NCI-H526 treated with DMSO at 0.1 percent for 48 hours (cell line): Measurements from ENCODE around the gene SEC14L6.
A peak's percentile ranks its signal among the peaks of the same experiment; 100 is the strongest.
"Not testable (repeated sequence)": the region's sequence is repeated elsewhere in the genome, so short reads cannot be mapped to it uniquely, and the experiment has no call there.

Source experiments
- DNase-seq: peaks from one replicate; lab custom pipeline; 2025; lab: John Stamatoyannopoulos, UW

The SEC14L6 gene

DNA sequence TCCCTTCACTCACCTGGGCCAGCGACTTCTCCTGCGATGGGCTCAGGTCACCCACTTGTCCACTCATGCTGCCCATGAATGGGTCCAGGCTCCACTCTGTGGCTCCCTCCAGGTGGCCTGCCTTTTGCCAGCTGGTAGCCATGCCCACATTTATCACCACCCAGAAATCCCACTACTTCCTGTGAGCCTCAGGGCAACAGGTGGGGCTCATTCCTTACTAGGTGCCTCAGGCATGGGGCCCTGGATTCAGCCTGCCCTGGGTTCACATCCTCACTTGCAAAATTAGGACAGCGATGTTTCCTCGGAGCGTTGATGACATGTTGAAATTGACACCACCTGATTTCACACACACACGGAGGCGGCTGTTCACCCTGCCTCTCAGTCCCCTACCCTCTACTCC, at the start of gene SEC14L6:
SEC14L6 (minus strand) TSS at position 126 of the 400 bp plus-strand sequence; CDS start at position 67, 59 bp downstream.
- no peak for DNase-seq

DNA sequence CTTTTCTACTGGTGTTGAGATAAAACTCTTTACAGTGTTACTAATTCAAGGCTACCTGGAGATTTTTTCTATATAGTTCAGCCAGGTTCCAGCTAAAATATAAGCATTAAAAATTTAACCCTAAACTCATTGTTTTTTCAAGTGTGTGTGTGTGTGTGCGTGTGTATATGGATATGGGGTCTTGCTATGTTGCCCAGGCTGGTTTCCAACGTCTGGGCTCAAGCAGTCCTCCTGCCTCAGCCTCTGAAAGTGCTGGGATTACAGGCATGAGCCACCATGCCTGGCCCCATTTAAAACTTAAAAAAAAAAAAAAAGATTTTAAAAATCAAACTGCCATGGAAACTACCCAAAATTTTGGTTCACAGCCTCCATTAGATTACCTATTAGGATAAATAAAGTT, 49.7 kb upstream of the SEC14L6 start:
- DNase-seq, result no peak

DNA sequence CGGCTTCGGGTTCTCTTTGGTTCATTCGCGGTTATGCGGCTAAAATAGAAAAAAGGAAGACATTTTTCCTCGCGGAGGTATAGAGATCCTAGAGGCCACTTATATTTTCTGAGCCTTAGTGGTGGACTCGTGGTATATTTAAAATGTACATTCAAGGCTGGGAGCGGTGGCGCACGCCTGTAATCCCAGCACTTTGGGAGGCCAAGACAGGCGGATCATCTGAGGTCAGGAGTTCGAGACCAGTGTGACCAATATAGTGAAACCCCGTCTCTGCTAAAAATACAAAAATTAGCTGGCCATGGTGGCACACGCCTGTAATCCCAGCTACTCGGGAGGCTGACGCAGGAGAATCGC, 45.8 kb upstream of the SEC14L6 start:
- DNase-seq, result not testable (repeated sequence)

DNA sequence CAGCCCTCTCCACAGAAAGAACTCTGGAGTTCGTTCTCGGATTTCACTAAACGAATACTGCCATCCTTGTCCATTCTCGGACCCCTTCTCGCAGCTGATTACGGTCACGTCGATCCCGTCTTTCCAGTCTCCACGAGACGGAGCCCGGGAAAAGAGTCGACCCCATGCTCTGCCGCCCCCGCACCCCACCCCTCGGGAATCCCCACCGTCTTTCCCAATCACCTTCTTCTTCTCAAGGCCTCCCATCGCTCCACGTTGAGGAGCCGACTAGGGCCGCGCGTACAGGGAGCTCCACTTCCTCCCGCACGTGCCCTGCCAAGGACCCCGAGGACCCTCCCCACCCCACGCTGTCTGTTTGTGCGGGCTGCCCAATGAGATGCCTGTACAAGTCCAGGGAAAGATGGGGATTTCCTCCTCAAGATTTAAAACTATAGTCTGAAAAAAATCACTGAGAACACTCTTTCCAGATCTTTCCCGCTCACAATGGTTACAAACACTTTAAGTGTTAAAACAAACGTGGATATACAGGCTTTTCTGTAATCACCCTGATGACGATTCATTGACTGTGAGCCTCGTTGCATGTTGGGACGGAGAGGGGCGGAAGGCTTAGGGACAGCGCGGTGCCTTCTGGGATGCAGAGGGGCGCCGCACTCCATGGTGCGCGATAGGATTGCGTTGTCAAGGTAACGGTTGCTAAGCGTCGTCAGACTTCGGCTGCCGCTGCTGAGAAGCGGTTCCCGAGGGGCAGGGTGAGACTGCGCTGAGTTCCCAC, 45.2 kb upstream of the SEC14L6 start, which contains the start of gene PES1:
PES1 (minus strand) TSS at position 323 of the 772 bp plus-strand sequence; CDS start at position 246, 77 bp downstream.
- DNase-seq, result peak; percentile 98

DNA sequence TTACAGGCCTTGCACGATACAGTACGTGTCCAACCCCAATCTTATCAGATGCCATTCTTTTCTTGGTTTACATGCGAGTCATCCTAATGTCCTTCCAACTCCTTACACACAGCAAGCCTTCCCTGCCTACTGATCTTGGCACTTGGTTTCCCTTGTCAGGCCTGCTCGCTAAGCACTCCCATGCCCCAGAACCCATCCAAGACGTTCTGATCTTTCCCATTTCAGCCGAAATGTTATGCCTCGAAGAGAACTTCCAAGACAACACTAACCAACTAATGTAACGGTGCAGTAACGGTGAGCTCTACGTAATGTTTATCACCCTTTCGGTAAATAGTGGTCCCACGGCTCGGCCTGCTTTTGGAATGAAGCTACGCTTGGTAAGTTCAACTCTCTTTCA, 44.6 kb upstream of the SEC14L6 start:
- no peak for DNase-seq

DNA sequence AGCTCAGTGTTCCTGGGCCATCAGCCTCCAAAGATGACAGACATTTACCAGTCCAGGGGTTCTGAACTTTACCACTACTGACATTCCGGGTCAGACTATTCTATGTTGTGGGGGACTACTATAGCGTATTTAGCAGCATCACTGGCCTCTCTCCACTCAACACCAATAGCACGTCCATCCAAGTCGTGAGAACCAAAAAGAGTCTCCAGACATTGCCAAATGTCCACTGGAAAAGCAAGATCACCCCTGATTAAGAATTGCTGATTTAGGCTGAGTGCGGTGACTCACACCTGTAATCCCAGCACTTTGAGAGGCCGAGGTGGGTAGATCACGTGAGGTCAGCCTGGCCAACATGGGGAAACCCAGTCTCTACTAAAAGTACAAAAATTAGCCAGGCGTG, 39.9 kb upstream of the SEC14L6 start:
- DNase-seq, result no peak

DNA sequence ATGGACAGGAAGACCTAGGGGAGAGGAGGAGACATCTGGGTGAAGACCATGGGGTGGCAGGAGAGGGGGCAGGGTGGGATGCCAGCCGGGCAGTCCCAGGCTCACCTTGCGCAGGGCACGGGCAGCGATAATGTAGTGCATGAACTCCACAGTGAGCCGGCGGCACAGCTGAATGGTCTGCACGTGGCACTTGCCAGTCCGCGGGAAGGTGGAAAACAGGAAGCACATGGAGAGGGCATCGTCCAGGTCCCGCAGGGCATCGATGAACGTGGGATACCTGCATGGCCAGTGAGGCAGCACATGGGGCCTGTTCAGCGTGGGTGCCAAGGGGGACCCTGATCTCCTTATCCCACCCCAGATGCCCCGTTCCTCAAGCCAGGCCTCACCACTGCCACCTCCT, 37.9 kb upstream of the SEC14L6 start:
- no peak for DNase-seq

DNA sequence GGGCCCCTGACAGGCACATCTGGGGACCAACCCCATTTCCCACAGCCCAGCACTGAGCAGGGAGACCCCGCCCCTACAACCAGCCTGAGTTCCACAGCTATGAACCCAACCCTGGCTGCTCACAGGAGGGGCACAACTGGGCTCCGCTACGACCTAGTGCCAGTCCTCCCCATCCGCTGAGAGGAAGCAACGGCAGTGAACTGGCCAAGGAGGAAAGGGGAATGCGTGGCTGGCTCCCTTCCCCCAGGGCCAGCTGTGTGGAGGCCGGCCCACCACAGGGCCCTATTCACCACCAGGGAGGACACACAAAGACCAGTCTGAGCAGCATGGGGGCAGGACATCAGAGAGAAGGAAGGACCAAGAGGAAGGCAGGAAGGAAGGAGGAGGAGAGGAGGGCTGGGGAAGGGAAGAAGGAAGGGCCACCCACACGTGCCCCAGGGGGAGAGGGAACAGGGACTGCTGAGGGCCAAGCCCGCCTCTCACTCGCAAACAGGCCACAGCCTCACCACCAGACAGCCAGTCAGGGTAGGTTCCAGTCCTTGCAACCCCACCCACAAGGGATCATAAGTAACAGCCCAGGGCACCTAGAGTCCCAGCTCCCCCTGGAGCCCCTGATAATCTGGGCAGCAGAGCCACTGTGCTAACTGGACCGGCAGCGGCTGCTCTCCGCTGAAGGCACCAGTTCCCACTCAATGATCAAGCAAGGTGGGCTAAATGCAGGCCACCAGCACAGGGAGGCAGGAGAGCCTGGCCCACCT, 36.4 kb upstream of the SEC14L6 start:
- DNase-seq, result no peak

DNA sequence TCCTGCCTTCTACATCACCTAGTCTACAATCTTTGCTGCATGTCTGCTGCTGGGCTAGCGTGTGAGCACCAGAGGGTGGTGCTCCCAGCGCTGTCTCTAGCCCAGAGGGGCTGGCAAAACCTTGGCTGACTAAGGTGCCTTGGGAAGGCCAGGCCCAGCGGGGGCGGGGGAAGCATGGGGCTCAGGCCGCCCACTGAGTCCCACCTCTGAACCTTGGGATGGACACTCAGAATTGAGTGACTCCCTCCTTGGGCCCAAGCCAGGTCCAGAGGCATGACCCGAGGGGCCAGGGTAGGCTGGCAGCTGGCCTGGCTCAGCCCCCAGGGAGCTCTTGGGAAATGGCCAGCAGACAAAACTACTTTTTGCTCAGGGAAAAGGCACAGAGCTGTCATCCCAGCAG, 35.5 kb upstream of the SEC14L6 start:
- no peak for DNase-seq

DNA sequence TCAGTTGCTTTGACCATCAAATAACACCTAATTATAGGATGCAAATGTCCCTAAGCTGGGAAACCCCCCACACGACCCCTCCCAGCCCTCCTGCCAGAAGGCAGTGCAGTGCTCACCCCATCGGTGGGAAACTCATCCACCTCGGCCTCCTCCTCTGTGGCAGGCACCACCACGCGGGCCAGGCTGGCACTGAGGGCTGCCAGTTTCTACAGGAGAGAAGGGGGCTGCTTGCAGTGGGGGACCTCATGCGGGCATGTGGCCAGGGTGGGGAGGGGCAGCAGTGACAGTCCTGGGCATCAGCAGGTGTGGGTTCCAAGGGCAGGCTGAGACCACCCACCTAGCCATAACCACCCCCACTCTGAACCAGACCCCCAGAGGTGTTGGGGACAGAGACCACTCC, 34.4 kb upstream of the SEC14L6 start:
- no peak for DNase-seq

DNA sequence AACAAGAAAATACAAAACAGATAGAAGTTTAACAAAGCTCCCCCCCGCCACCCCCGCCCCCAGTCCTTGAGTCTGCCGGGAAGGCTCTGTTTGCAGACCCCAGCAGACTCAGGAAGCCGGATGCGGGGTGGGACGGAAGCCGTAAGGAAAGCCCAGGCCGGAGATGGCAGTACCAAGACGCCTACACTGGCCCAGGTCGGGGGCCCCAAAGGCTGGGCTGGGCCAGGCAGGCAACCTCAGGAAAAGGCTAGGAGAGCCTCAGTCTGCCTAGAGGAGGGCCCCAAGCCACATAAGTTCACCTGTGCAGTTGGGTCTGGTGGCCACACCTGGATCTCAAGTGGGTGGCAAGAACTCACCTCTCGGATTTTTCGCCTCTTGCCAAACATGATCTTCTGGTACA, 31.9 kb upstream of the SEC14L6 start:
- DNase-seq, result no peak

DNA sequence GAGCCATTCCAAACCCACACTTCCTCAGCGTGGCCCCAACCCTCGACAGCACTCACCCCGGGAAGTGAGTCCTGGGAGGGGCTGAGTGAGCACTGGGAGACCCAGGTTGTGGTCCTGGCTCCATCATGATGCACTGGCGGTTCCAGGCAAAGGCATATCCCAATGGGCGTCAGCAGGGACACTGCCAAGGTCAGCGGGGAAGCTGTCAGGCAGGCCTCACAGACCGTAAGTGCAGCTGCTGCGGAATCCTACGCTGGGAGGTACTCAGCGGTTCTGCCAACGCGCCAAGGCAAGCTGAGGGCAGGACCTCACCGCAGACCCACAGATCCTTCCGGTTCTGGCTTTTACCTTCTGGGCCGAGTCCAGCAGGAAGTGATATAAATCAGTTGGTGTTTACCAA, 29.3 kb upstream of the SEC14L6 start:
- DNase-seq, result no peak

DNA sequence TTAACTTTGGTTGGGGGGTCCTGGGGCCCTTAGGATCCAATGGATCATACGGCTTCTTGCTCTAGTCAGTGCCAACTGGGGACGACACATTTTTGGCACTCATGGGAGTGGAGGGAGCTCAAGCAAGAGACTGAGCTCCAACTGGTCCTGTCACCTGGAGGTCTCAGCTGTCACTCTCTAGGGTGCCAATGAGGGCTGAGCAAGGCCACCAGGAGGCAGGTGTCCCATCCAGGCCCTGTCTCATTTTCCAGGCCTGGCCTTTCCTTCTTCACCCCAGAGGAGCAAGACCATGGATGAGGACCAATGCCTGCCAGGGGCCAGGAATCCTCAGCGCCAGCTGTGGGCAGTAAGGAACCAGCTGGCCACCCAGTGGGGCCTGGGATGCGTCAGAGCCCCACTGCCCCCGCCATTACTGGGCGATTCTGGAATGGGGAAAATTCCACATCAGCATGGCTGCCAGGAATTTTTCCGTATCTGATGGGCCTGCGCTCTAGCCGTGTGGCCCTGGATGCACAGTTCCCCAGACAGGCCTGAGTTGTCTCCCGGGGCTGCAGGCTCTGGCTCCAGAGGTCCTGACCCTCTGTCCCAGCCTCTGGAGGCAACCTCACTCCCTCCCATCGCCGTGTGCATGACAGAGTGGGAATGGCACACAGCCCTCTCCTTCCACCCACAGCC, 28.6 kb upstream of the SEC14L6 start:
- no peak for DNase-seq

DNA sequence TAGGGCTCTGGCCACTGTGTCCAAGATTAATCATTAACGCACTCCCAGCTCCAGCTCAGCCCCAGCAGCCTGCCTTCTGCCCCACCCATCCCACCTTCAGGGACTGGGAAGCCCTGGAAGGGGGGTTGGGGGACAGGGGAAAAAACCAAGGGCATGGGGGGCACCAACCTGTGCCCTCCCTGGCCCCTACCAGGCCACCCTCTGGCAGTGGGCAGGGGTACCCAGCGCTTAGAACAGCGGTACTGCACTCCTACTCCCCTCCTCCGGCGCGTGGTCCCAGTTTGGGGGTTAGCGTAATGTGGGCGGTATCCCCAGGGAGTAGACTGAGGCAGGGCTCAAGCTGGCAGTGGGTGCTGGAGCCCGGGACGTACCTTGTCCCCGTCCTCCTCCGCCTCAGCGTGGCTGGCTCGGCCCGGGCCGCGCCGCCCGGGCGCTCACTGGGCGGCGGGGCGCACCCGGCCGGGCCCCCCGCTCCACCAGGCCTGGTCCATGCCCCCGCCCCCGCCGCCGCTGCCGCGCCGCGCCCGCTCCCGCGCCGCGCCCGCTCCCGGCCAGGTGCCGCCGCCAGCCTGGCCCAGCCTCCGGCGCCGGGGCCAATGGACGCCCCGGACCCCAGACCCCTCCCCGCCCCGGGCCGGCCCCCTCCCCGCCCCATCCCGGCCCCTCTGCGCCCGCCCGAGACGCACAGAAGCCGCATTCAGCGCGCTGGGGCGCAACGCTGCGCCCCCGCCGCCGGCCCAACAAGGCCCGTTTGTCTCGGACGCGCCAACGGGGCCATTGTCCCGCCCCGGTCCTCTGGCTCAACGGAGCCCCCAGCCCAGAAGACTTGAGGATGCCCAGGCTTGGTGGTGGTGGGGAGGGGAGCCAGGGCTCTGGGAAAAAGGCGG, 27.8 kb upstream of the SEC14L6 start, which contains the start of gene GAL3ST1:
GAL3ST1 (minus strand) TSS at position 571 of the 887 bp plus-strand sequence. CDS start 17,273 bp downstream, outside the sequence.
- DNase-seq, result peak; percentile 51

DNA sequence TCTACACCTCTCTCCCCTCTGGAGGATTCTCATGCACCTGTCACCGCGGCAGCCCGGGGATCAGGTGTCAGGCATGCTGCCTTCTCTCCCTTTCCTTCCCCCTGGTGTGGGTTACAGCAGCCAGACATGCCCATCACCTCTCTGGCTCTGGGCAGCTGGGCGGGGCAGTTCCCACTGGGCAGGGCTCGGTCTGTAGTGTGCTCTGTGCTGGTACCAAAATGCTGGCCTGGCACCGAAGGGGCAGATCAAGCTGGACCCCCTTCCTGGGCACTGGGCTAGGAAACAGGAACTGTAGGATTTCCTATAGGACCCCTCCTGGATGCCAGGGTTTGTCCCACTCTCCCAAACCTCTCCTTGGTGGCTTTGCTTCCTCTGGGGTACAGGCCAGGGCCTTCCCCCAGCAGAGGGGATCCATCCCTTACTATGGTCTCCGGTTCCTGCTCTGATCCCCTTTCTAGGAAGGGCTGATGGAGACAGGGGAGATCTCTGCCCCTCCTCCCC, 27.1 kb upstream of the SEC14L6 start:
- DNase-seq, result peak; percentile 60

DNA sequence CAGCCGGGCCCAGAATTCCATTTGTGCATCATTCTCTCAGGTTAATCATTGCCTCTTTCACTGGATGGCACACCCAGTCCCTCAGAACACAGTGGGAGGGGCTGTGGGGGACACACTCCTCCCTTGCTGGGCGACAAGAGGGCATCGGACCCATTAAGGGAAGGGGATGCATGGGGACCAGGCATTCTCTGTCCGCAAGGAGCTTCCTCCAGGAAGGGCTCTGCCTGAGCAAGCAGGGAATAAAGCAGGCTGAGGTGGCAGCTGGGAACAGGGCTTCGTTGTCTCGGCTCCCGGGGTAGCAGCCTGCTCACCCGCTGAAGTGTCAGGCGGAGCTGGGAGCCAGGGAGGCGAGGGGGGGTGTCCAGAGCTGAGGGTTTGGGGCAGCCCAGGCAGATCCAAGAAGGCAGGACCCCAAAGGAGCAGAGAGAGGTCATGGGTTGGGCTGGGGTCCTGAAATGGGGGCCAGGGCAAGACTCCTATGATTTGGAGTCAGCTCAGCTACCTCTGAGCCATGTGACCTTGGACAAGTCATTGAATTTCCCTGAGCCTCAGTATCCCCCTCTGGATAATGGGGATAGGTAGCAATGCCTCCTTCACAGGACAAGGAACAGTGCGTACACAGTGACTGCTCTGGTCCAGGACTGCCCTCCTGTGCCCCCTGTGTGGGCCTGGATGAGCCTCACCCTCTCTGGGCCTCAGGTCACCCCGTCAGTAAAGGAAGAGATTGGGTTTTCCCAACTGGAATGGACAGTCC, 26.5 kb upstream of the SEC14L6 start:
- no peak for DNase-seq

DNA sequence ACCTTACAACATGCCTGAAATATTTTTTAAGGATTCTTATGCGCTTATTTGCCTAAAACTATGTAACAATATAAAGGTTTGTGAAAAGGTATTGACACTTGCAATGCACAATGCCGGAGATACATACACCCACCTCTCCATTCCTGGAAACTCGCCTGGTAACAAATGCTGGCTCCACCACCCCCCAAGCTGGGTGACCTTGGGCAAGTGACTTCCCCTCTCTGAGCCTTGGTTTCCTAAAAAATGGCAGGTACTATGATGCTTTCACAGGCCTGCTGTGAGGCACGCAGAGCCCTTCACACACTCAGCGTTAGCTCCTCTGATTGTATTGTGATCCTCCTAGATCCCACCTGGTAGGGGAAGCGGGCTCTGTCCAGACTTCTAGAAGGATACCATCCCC, 25.7 kb upstream of the SEC14L6 start:
- no peak for DNase-seq

DNA sequence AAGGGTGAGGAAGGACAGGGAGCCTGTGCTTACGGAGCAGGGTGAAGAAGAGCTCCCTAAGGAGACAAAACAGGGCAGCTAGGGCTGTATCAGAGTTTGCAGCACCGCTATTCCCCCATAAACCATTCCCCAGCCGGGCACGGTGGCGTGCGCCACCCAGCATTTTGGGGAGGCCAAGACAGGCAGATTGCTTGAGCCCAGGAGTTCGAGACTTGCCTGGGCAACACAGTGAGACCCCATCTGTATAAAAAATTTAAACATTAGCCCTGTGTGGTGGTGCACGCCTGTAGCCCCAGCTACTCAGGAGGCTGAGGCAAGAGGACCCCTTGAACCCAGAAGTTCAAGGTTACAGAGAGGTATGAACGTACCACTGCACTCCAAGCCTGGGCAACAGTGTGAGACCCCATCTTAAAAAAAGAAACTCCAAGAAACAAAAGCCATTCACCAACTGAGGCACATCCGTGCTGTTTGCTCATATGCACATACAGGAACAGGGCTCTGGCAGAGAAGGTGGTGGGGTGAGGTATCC, 23.2 kb upstream of the SEC14L6 start:
- DNase-seq, result no peak

DNA sequence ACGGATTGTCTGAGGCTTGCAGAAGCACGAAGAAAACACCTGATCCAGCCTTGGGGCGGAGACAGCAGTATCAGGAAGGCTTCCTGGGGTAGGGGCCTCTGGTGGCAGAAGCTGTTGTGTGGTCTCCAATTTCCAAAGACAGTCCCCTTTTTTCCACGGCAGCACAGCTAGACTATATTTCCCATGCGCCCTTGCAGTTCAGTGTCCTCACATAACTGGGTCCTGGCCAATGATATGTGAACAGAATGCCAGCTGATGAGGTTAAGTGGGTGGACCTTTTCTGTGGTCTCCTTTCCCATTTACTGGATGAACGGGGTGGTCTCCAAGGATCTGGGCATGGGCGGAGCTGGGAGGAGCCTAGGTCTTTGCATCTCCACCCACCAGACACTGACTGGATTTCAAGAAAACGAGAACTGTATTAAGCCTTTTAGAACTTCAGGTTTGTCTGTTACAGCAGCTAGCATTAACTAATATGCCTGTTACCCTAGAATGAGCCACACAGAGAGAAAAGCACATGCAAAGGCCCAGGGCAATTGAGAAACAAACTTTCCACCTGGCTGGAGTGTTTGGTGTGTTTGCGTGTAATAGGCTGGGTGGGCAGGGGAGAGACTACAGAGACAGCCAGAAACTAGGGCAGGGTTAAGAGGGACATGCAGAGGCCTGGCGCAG, 21.7 kb upstream of the SEC14L6 start:
- no peak for DNase-seq

DNA sequence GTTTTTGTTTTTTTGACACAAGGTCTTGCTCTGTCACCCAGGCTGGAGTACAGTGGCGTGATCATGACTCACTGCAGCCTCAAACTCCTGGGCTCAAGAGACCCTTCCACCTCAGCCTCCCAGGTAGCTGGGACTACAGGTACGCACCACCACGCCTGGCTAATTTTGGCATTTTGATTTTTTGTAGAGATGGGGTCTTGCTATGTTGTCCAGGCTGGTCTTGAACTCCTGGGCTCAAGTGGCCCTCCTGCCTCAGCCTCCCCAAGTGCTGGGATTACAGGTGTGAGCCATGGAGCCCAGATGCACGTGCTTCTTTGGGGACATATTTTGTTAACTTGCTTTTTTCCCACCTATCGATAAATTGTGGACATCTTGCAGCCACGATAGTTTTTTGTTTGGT, 20.7 kb upstream of the SEC14L6 start:
- not testable (repeated sequence) for DNase-seq
